Mesodermal cell (in vitro differentiated cells): ENCODE results near the gene BAMBI. TPM values are rescaled to one million over a fixed set of nuclear protein-coding genes. Genes with fewer than 3 reads are reported as not detected.

Source experiments
- H3K27ac ChIP-seq: 2 replicates; pipeline ENCODE4 v1.7.0; 2013; ENCODE audit warnings: mild to moderate bottlenecking, low read depth, low read length, moderate library complexity; ENCODE audit not compliant: severe bottlenecking
- H3K36me3 ChIP-seq: 2 replicates; pipeline ENCODE4 v1.7.1; 2013; ENCODE audit warnings: mild to moderate bottlenecking, low read length, moderate library complexity; ENCODE audit not compliant: control insufficient read depth, insufficient read depth
- H3K4me1 ChIP-seq: one replicate; pipeline ENCODE4 v1.7.1; 2013; ENCODE audit warnings: mild to moderate bottlenecking, low read length; ENCODE audit not compliant: insufficient read depth, control insufficient read depth, poor library complexity, severe bottlenecking
- H3K4me3 ChIP-seq: 2 replicates; pipeline ENCODE4 v1.7.0; 2013; ENCODE audit warnings: low read length, control low read depth, mild to moderate bottlenecking; ENCODE audit not compliant: insufficient read depth, poor library complexity, severe bottlenecking; ENCODE audit errors: extremely low read depth
- H3K9me3 ChIP-seq: 2 replicates; pipeline ENCODE4 v1.7.1; 2013; ENCODE audit warnings: mild to moderate bottlenecking, low read length, moderate library complexity; ENCODE audit not compliant: control insufficient read depth
- WGBS, 2 experiments: methylation state at CpG; one replicate each; pipeline ENCODE4 v1.1.5; 2013; ENCODE audit warnings: missing lambda C conversion rate in 2 of 2; ENCODE audit not compliant: insufficient coverage in 2 of 2; 5-methylcytosine and 5-hydroxymethylcytosine counted together
- polyA plus RNA-seq, 2 experiments: library from polyadenylated mRNA; stranded (reverse); fragments of 50-300 nt; gene quantifications; one replicate each; pipeline ENCODE4 v1.2.3, GENCODE V29; 2013

The BAMBI gene
- polyA plus RNA-seq (2013, experiment 1 of 2): 496 TPM
- 515 TPM for polyA plus RNA-seq (2013, experiment 2 of 2)

GRCh38 chr10:28676968-28677887 lies at the start of gene BAMBI:
BAMBI (plus strand) TSS chr10:28677521; CDS start chr10:28677898, 377 bp downstream.
- WGBS, 2 experiments: 0% methylated on average over 107 to 112 of the region's 120 CpGs
- no peaks in the 10 kb centered on the region for H3K9me3 ChIP-seq
- peaks cover 11% of the 10 kb centered on the region for H3K4me1 ChIP-seq
- H3K27ac ChIP-seq: peak within 1 kb of the TSS; percentile 96
- peaks cover 44% of the 10 kb centered on the region for H3K36me3 ChIP-seq
- peak within 1 kb of the TSS; percentile 100 for H3K4me3 ChIP-seq

- Histone ChIP-seq H3K36me3 (peaks cover 2% of the 10 kb centered on the region), H3K4me3 (no peak overlapping the region), H3K9me3 (no peaks in the 10 kb centered on the region), H3K27ac (peak overlapping the region; percentile 2), H3K4me1 (peaks cover 17% of the 10 kb centered on the region)
- WGBS, 2 experiments: 32 to 37% methylated on average over 12 to 13 of the region's 15 CpGs
Observed at GRCh38 chr10:28628184-28628893, 49.0 kb upstream of the BAMBI start.

- H3K36me3 ChIP-seq: no peaks in the 10 kb centered on the region
- no peak overlapping the region for H3K4me3 ChIP-seq
- 91 to 93% methylated on average over 4 to 5 of the region's 5 CpGs for WGBS, 2 experiments
- no peak overlapping the region for H3K27ac ChIP-seq
- no peaks in the 10 kb centered on the region for H3K9me3 ChIP-seq
- H3K4me1 ChIP-seq: peaks cover 19% of the 10 kb centered on the region
Observed at GRCh38 chr10:28631896-28632583, 45.3 kb upstream of the BAMBI start.

- 88 to 89% methylated on average over 1 of the region's 1 CpG for WGBS, 2 experiments
- H3K4me1 ChIP-seq: peaks cover 19% of the 10 kb centered on the region
Observed at GRCh38 chr10:28632584-28632945, 44.8 kb upstream of the BAMBI start.

GRCh38 chr10:28633750-28634149 lies 43.6 kb upstream of the BAMBI start:
- no peak overlapping the region for H3K27ac ChIP-seq
- WGBS, 2 experiments: 98 to 99% methylated on average over 6 of the region's 6 CpGs
- H3K36me3 ChIP-seq: no peaks in the 10 kb centered on the region
- H3K4me3 ChIP-seq: no peak overlapping the region
- H3K9me3 ChIP-seq: no peaks in the 10 kb centered on the region
- peaks cover 10% of the 10 kb centered on the region for H3K4me1 ChIP-seq

More at GRCh38 chr10:28632584-28632945, 44.8 kb upstream of the BAMBI start:
- no peak overlapping the region for H3K4me3 ChIP-seq
- H3K27ac ChIP-seq: no peak overlapping the region
- no peaks in the 10 kb centered on the region for H3K9me3 ChIP-seq
- H3K36me3 ChIP-seq: no peaks in the 10 kb centered on the region

GRCh38 chr10:28637346-28637745 lies 40.0 kb upstream of the BAMBI start:
- no peaks in the 10 kb centered on the region for H3K9me3 ChIP-seq
- H3K36me3 ChIP-seq: no peaks in the 10 kb centered on the region
- WGBS, 2 experiments: 91 to 95% methylated on average over 5 of the region's 5 CpGs
- H3K4me1 ChIP-seq: peaks cover 5% of the 10 kb centered on the region
- no peak overlapping the region for H3K4me3 ChIP-seq
- H3K27ac ChIP-seq: no peak overlapping the region

GRCh38 chr10:28638392-28638791 lies 38.9 kb upstream of the BAMBI start:
- no peaks in the 10 kb centered on the region for H3K9me3 ChIP-seq
- H3K27ac ChIP-seq: no peak overlapping the region
- H3K4me3 ChIP-seq: no peak overlapping the region

GRCh38 chr10:28640551-28640950 lies 36.8 kb upstream of the BAMBI start:
- no peak overlapping the region for H3K27ac ChIP-seq
- no peaks in the 10 kb centered on the region for H3K36me3 ChIP-seq
- H3K9me3 ChIP-seq: no peaks in the 10 kb centered on the region
- no peaks in the 10 kb centered on the region for H3K4me1 ChIP-seq
- WGBS, 2 experiments: no CpG with 5 or more reads among the region's 2 CpGs
- no peak overlapping the region for H3K4me3 ChIP-seq

More at GRCh38 chr10:28638392-28638791, 38.9 kb upstream of the BAMBI start:
- peaks cover 4% of the 10 kb centered on the region for H3K4me1 ChIP-seq
- H3K36me3 ChIP-seq: no peaks in the 10 kb centered on the region

GRCh38 chr10:28644647-28645046 lies 32.7 kb upstream of the BAMBI start:
- Histone ChIP-seq H3K36me3 (no peaks in the 10 kb centered on the region), H3K27ac (no peak overlapping the region), H3K4me1 (no peaks in the 10 kb centered on the region), H3K9me3 (peaks cover 8% of the 10 kb centered on the region), H3K4me3 (no peak overlapping the region)
- WGBS, 2 experiments: 89 to 94% methylated on average over 4 of the region's 5 CpGs

GRCh38 chr10:28652106-28652505 lies 25.2 kb upstream of the BAMBI start:
- Histone ChIP-seq H3K36me3 (no peaks in the 10 kb centered on the region), H3K9me3 (peaks cover 13% of the 10 kb centered on the region), H3K4me3 (no peak overlapping the region), H3K27ac (no peak overlapping the region), H3K4me1 (no peaks in the 10 kb centered on the region)
- WGBS, 2 experiments: no CpG with 5 or more reads among the region's 2 CpGs
